Motor neuron (in vitro differentiated cells): ENCODE data around the gene TMX1. TPM values are rescaled to one million over a fixed set of nuclear protein-coding genes. Genes with fewer than 3 reads are reported as not detected.
A peak's percentile ranks its signal among the peaks of the same experiment; 100 is the strongest.

Experiments
- ATAC-seq, 8 experiments: fragments of 200-7000 bp; cut with Tn5 transposase; replicated peaks in 6 of 8; 2 replicates each; pipeline ENCODE4 v1.8.0; 2021; ENCODE audit warnings: mild to moderate bottlenecking in 8 of 8, moderate library complexity in 8 of 8
- H3K27ac ChIP-seq, 2 donors: fragments of 250-450 bp; sonication (Bioruptor Pico); 2 replicates each; pipeline ENCODE4 v1.9.0; 2021; ENCODE audit warnings: antibody characterized with exemption in 2 of 2, mild to moderate bottlenecking in 2 of 2, moderate library complexity in 1 of 2
- H3K4me1 ChIP-seq, 2 donors: fragments of 250-450 bp; sonication (Bioruptor Pico); replicated peaks in 1 of 2; 2 replicates each; pipeline ENCODE4 v1.6.1; 2021; ENCODE audit warnings: antibody characterized with exemption in 2 of 2, mild to moderate bottlenecking in 2 of 2, moderate library complexity in 1 of 2
- H3K4me3 ChIP-seq, 5 donors: fragments of 250-450 bp; sonication (Bioruptor Pico); 2 replicates each; pipeline ENCODE4 v1.9.0; 2021; ENCODE audit warnings: antibody characterized with exemption in 5 of 5, mild to moderate bottlenecking in 5 of 5, moderate library complexity in 4 of 5
- WGBS, 10 experiments: fragments of 450-650 bp; shearing (Covaris generic); methylation state at CpG; one replicate each; pipeline ENCODE4 v1.0.0; 2022; 5-methylcytosine and 5-hydroxymethylcytosine counted together
- in situ Hi-C, 9 experiments: fragments of 400-800 bp; cut with MboI; loops; one replicate each; pipeline ENCODE4 v1.15.0; 2021; ENCODE audit warnings: low sequenced_read_pairs in 9 of 9, low pct_unique_long_range_greater_than_20kb in 2 of 9; ENCODE audit not compliant: unreplicated experiment in 9 of 9
- total RNA-seq, 8 experiments: library from RNA; unstranded; fragments of 300-600 nt; gene quantifications; 2 replicates each; pipeline versions ENCODE4 v1.2.3 to v1.2.4, GENCODE V29; 2022

Gene TMX1
- 10 to 100 TPM; 18.3 to 54.7 (median 33.0) TPM for total RNA-seq

DNA sequence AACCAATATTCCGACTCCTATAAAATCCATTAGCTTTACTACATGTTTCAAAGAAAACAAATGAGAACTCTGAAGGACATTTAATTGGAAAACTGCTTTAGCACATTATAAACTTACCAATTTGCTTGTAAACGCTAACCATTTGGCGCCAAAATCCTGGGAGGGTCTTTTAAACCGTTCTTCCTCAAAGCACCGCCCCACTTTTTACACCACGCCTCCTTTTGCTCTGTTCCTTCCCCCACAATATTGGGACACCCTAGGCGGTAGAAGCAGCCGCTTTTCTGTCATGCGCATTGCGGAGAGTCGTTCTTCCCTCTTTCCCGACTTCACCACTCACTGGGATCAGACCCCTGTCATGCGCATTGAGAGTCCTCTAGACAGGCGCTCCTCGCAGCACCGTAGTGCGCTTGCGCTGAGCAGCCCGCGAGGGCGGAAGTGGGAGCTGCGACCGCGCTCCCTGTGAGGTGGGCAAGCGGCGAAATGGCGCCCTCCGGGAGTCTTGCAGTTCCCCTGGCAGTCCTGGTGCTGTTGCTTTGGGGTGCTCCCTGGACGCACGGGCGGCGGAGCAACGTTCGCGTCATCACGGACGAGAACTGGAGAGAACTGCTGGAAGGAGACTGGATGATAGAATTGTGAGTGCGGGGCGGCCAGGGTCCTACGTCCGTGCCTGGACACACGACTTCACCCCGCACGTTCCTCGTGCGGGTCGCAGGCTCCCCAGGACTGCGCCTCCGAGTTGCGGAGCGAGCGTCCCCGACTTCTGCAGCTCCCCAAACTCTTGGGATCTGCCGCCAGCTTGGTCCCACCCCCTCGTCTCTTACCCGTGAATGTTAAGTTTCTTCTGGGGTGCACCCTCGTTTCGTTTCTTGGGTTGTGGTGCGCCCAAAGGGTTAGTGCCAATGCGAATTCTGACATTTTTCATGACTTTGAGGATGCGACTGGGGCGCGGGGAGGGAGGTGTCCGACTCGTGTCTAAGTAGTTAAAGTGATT is at the start of gene TMX1:
TSS of gene TMX1 (plus strand) at position 435 of the 991 bp plus-strand sequence. CDS start at position 481, 46 bp downstream.
- 0 to 7% (median 2%) methylated on average over 4 to 53 of the region's 65 CpGs; no CpG with 5 or more reads in 1 of the 10 experiments for WGBS, 10 experiments
- H3K4me3 ChIP-seq, result peak within 1 kb of the TSS; percentile 53 to 95 (median 67)
- peaks cover 6 to 26% of the 10 kb centered on the region in 2 donors for H3K4me1 ChIP-seq
- peak within 1 kb of the TSS; percentile 67 to 75 for H3K27ac ChIP-seq
- in situ Hi-C loops, result loop anchor here in 3 of 9 experiments (25.0 kb wide), 1 partner anchor 278 kb away; no protein-coding TSS in a partner anchor
- ATAC-seq, result peak; percentile 90 to 98 (median 95)

GRCh38 chr14:51201890-51202289 is 38.2 kb upstream of the TMX1 start:
- WGBS, 10 experiments, result 75 to 100% (median 91%) methylated on average over 1 to 2 of the region's 2 CpGs; no CpG with 5 or more reads in 2 of the 10 experiments
- in situ Hi-C loops, result loop anchor here in 4 of 9 experiments (25.0 kb wide), 2 partner anchors 240 to 265 kb away; partner anchors contain the start of gene PYGL (in 1 of the 4)
- no peak for ATAC-seq
- H3K4me1 ChIP-seq, result no peaks in the 10 kb centered on the region
- no peak overlapping the region for H3K27ac ChIP-seq
- no peak overlapping the region for H3K4me3 ChIP-seq

GRCh38 chr14:51202914-51203665 is 37.0 kb upstream of the TMX1 start:
- Histone ChIP-seq H3K27ac (no peak overlapping the region), H3K4me1 (no peaks in the 10 kb centered on the region), H3K4me3 (no peak overlapping the region)
- ATAC-seq, result peak in 1 of 8 experiments; percentile 13
- in situ Hi-C loops, result loop anchor here in 4 of 9 experiments (25.0 kb wide), 2 partner anchors 241 to 266 kb away; partner anchors contain the start of gene PYGL (in 1 of the 4)
- 60 to 100% (median 89%) methylated on average over 1 to 5 of the region's 5 CpGs; no CpG with 5 or more reads in 3 of the 10 experiments for WGBS, 10 experiments

GRCh38 chr14:51203881-51204280 is 36.2 kb upstream of the TMX1 start:
- Histone ChIP-seq H3K4me3 (no peak overlapping the region), H3K4me1 (no peaks in the 10 kb centered on the region), H3K27ac (no peak overlapping the region)
- in situ Hi-C loops, result loop anchor here in 4 of 9 experiments (25.0 kb wide), 2 partner anchors 242 to 267 kb away; partner anchors contain the start of gene PYGL (in 1 of the 4)
- no peak for ATAC-seq
- WGBS, 10 experiments, result 60 to 93% (median 80%) methylated on average over 1 to 3 of the region's 3 CpGs; no CpG with 5 or more reads in 7 of the 10 experiments

GRCh38 chr14:51205486-51205885 is 34.6 kb upstream of the TMX1 start:
- in situ Hi-C loops, result loop anchor here in 4 of 9 experiments (25.0 kb wide), 2 partner anchors 243 to 268 kb away; partner anchors contain the start of gene PYGL (in 1 of the 4)
- no peak for ATAC-seq
- Histone ChIP-seq H3K27ac (no peak overlapping the region), H3K4me1 (no peaks in the 10 kb centered on the region), H3K4me3 (no peak overlapping the region)
- 7 to 87% (median 62%) methylated on average over 1 to 5 of the region's 6 CpGs; no CpG with 5 or more reads in 2 of the 10 experiments for WGBS, 10 experiments

- in situ Hi-C loops, result loop anchor here in 4 of 9 experiments (25.0 kb wide), 2 partner anchors 244 to 269 kb away; partner anchors contain the start of gene PYGL (in 1 of the 4)
- Histone ChIP-seq H3K27ac (no peak overlapping the region), H3K4me3 (no peak overlapping the region), H3K4me1 (no peaks in the 10 kb centered on the region)
- ATAC-seq, result no peak
- 80 to 100% (median 100%) methylated on average over 1 of the region's 1 CpG; no CpG with 5 or more reads in 7 of the 10 experiments for WGBS, 10 experiments
Observed at GRCh38 chr14:51206462-51206861, 33.6 kb upstream of the TMX1 start.

GRCh38 chr14:51207621-51208020 is 32.4 kb upstream of the TMX1 start:
- Histone ChIP-seq H3K4me3 (no peak overlapping the region), H3K27ac (no peak overlapping the region), H3K4me1 (no peaks in the 10 kb centered on the region)
- 14 to 100% (median 71%) methylated on average over 2 to 5 of the region's 5 CpGs for WGBS, 10 experiments
- ATAC-seq, result no peak
- in situ Hi-C loops, result loop anchor here in 4 of 9 experiments (25.0 kb wide), 2 partner anchors 245 to 270 kb away; partner anchors contain the start of gene PYGL (in 1 of the 4)

DNA sequence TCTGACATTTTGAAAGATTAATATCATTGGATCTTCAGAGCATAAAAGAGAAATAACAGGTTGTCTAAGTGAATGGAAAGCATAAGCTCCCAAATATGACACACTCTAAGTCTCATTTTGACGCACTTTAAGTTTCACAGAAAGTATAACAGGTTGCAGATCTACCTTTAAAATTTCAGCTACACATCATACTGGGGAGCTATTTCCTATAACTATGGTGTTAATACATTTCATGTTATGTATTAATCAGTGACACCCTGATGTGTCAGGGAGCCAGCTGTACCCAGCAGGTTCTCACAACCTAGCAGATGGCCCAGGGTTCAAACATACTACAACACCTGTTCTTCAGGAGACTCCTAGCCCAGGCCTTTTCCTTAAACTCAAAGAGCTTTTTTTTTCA is 31.1 kb upstream of the TMX1 start:
- H3K27ac ChIP-seq, result no peak overlapping the region
- no peaks in the 10 kb centered on the region for H3K4me1 ChIP-seq
- WGBS, 10 experiments, result 80 to 100% (median 100%) methylated on average over 1 of the region's 1 CpG
- in situ Hi-C loops, result loop anchor here in 4 of 9 experiments (25.0 kb wide), 2 partner anchors 247 to 272 kb away; partner anchors contain the start of gene PYGL (in 1 of the 4)
- no peak for ATAC-seq
- no peak overlapping the region for H3K4me3 ChIP-seq

- in situ Hi-C loops, result loop anchor here in 4 of 9 experiments (25.0 kb wide), 2 partner anchors 247 to 272 kb away; partner anchors contain the start of gene PYGL (in 1 of the 4)
- H3K4me3 ChIP-seq, result no peak overlapping the region
- H3K27ac ChIP-seq, result no peak overlapping the region
- ATAC-seq, result no peak
- WGBS, 10 experiments, result 0 to 100% (median 30%) methylated on average over 1 of the region's 1 CpG; no CpG with 5 or more reads in 4 of the 10 experiments
- H3K4me1 ChIP-seq, result no peaks in the 10 kb centered on the region
Observed at GRCh38 chr14:51209457-51209856, 30.6 kb upstream of the TMX1 start.

DNA sequence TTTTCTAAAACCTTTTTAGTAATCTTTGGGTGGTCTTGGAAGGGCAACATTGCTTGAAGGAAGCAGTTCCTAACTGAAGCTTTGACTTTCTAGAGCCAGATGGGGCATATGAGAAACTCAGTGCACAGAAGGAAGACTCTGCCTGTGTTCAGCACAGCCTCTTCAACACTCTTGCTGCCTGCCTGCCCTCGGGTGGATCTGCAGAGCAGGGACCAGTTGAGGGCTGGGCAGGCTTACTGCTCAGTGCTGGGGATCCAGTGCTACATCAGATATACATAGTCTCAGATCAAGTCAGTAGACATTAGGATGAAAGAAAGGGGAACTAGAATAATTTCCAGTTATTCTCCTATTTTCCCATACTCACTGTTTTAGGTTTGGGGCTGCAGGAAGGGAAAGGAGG is 29.5 kb upstream of the TMX1 start:
- in situ Hi-C loops, result loop anchor here in 4 of 9 experiments (25.0 kb wide), 2 partner anchors 248 to 273 kb away; partner anchors contain the start of gene PYGL (in 1 of the 4)
- WGBS, 10 experiments, result 0 to 60% (median 40%) methylated on average over 1 of the region's 1 CpG; no CpG with 5 or more reads in 7 of the 10 experiments

GRCh38 chr14:51211149-51211548 is 28.9 kb upstream of the TMX1 start:
- H3K27ac ChIP-seq, result no peak overlapping the region
- H3K4me3 ChIP-seq, result no peak overlapping the region
- in situ Hi-C loops, result loop anchor here in 4 of 9 experiments (25.0 kb wide), 2 partner anchors 249 to 274 kb away; partner anchors contain the start of gene PYGL (in 1 of the 4)
- no peak for ATAC-seq
- no peaks in the 10 kb centered on the region for H3K4me1 ChIP-seq

More for the DNA sequence above, 29.5 kb upstream of the TMX1 start:
- Histone ChIP-seq H3K27ac (no peak overlapping the region), H3K4me1 (no peaks in the 10 kb centered on the region), H3K4me3 (no peak overlapping the region)
- ATAC-seq, result peak in 4 of 8 experiments; percentile 33 to 56 (median 37)

DNA sequence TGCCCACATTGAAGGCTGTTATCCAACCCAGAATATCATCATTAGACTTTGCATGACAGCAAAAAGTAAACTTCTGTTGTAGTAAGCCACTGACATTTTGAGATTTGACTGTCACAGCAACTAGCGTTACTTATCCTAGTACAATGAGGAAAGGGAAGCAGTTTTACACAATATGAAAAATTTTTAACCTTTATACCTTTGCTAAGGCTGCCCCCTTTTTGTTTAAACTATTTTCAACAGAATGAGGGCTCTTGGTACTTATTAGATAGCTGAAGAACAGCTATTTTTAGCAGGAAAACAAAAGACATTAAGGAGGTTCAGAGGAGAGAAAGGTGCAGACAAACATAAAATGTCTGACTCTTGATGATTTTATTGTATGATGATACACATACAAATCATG is 23.4 kb upstream of the TMX1 start:
- H3K4me1 ChIP-seq, result no peaks in the 10 kb centered on the region
- in situ Hi-C loops, result loop anchor here in 4 of 9 experiments (25.0 kb wide), 2 partner anchors 254 to 279 kb away; partner anchors contain the start of gene PYGL (in 1 of the 4)
- ATAC-seq, result no peak
- H3K27ac ChIP-seq, result no peak overlapping the region
- WGBS, 10 experiments, result 14 to 100% (median 100%) methylated on average over 1 of the region's 1 CpG; no CpG with 5 or more reads in 1 of the 10 experiments
- H3K4me3 ChIP-seq, result no peak overlapping the region
